ENCODE results near the gene CLDN34.

CLDN34 gene

GRCh38 chrX:10010686-10011085, 43.5 kb downstream of the CLDN34 start:
- TF ChIP-seq REST (IDR thresholded peaks at IDR 0.05; ENCODE audit: low read depth) (no peak), TEAD4 (IDR thresholded peaks at IDR 0.05) (no peak), MAX (IDR thresholded peaks at IDR 0.05) (no peak), CREB1 (IDR thresholded peaks at IDR 0.05; ENCODE audit: low read depth) (no peak), USF1 (IDR thresholded peaks at IDR 0.05) (no peak), YY1 (IDR thresholded peaks at IDR 0.05; ENCODE audit: low read depth) (no peak), EP300 (IDR thresholded peaks at IDR 0.05; ENCODE audit: borderline replicate concordance) (no peak), TCF12 (IDR thresholded peaks at IDR 0.05; ENCODE audit: low read depth) (no peak), TAF1 (IDR thresholded peaks at IDR 0.05; ENCODE audit: low read depth) (no peak), NFIC (IDR thresholded peaks at IDR 0.05) (no peak), EGR1 (IDR thresholded peaks at IDR 0.05) (no peak), ZBTB7A (IDR thresholded peaks at IDR 0.05; ENCODE audit: low read depth) (no peak), RAD21 (IDR thresholded peaks at IDR 0.05; ENCODE audit: low read depth) (no peak), CEBPB (IDR thresholded peaks at IDR 0.05) (no peak), FOXM1 (IDR thresholded peaks at IDR 0.05; ENCODE audit: borderline replicate concordance, low read depth) (no peak)

DNA sequence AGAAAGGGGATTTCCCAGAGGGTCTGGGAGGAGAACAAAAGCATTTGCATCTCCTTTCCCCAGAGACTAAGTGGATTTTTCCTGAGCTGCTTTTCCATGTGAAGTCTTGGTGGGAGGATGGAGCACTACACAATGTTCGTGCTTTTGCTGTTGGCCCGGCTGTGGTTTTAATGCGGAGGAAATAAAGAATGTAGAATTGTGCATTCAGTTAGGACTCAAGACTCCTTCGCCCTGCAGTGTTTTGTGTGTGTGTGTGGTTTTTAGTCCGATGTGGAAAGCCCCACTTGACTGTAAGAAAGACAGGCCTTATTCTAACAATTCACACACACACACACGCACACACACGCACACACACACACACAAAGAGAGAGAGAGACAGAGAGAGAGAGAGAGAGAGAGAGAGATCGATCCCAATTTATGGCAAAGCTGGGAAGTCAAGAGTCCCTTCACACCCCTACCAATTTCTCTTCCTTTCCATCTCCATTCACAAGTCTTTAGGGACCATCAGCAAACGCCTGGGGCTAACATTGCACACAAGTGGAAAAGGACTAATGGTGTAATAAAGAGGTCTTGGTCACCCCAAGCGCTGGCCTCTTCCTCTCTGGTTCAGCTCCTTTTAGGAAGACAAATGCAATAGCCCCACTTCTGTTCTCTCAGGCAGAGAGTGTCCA, 44.2 kb downstream of the CLDN34 start:
- TF ChIP-seq FOXM1 (IDR thresholded peaks at IDR 0.05; ENCODE audit: borderline replicate concordance, low read depth) (no peak), CREB1 (IDR thresholded peaks at IDR 0.05; ENCODE audit: low read depth) (no peak), RAD21 (IDR thresholded peaks at IDR 0.05; ENCODE audit: low read depth) (no peak), REST (IDR thresholded peaks at IDR 0.05; ENCODE audit: low read depth) (no peak), EGR1 (IDR thresholded peaks at IDR 0.05) (no peak), MAX (IDR thresholded peaks at IDR 0.05) (no peak), NFIC (IDR thresholded peaks at IDR 0.05) (no peak), TCF12 (IDR thresholded peaks at IDR 0.05; ENCODE audit: low read depth) (no peak), TEAD4 (IDR thresholded peaks at IDR 0.05) (no peak), TAF1 (IDR thresholded peaks at IDR 0.05; ENCODE audit: low read depth) (no peak), CEBPB (IDR thresholded peaks at IDR 0.05) (no peak), YY1 (IDR thresholded peaks at IDR 0.05; ENCODE audit: low read depth) (no peak)

DNA sequence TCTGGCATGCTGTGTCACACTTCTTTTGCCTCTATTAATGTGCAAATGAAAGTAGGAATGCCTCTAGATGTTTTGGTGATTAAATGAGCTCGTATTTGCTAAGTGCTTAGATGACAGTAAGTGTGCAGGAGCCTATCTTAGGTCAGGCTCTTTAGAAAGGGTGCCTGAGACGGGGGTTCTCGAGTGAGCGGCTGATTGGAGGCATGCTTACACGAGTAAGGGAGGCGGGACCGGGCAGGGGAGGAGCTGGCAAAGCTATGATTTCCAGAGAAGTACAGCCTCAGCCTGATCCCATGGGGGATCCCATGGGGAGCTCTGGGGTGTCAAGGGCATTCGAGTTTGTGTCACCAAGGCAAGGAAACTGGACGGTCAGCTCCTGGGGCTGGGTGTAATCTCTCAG, 44.8 kb downstream of the CLDN34 start:
- TF ChIP-seq USF1 (IDR thresholded peaks at IDR 0.05) (no peak), REST (IDR thresholded peaks at IDR 0.05; ENCODE audit: low read depth) (no peak), EGR1 (IDR thresholded peaks at IDR 0.05) (no peak), EP300 (IDR thresholded peaks at IDR 0.05; ENCODE audit: borderline replicate concordance) (no peak), RAD21 (IDR thresholded peaks at IDR 0.05; ENCODE audit: low read depth) (no peak), FOXM1 (IDR thresholded peaks at IDR 0.05; ENCODE audit: borderline replicate concordance, low read depth) (no peak), TCF12 (IDR thresholded peaks at IDR 0.05; ENCODE audit: low read depth) (no peak), CEBPB (IDR thresholded peaks at IDR 0.05) (no peak)

GRCh38 chrX:10014462-10015354, 47.5 kb downstream of the CLDN34 start:
- TF ChIP-seq YY1 (IDR thresholded peaks at IDR 0.05; ENCODE audit: low read depth) (peak; percentile 61), REST (IDR thresholded peaks at IDR 0.05; ENCODE audit: low read depth) (no peak), RAD21 (IDR thresholded peaks at IDR 0.05; ENCODE audit: low read depth) (no peak), MAX (IDR thresholded peaks at IDR 0.05) (peak; percentile 76), EGR1 (IDR thresholded peaks at IDR 0.05) (peak; percentile 80)
